GM12878 (cell line): ENCODE data around the gene TBX4. TPM values are rescaled to one million over a fixed set of nuclear protein-coding genes. Genes with fewer than 3 reads are reported as not detected.

ENCODE experiments used
- ATAC-seq: fragments of 200-7000 bp; cut with Tn5 transposase; 3 replicates; pipeline ENCODE4 v1.9.1; 2020; ENCODE audit warnings: mild to moderate bottlenecking, moderate library complexity
- BruUV-seq: library from RNA; stranded (reverse); fragments of 400-500 nt; replicated peaks from 2 replicates; lab custom pipeline; 2021; lab: Mats Ljungman, UMichigan
- CTCF ChIA-PET: fragments of 300-600 bp; sonication (Branson Sonifier 250); formaldehyde crosslinking; extraction: SDS; loops from one replicate; lab custom pipeline; 2021; ENCODE audit warnings: inconsistent platforms; lab: Yijun Ruan, JAX
- POLR2A ChIA-PET: fragments of 350-600 bp; formaldehyde crosslinking; extraction: SDS; loops from one replicate; lab custom pipeline; 2021; ENCODE audit warnings: inconsistent platforms; lab: Charles Lee
- RAD21 ChIA-PET: fragments of 300-600 bp; sonication (Branson Sonifier 250); formaldehyde crosslinking; loops from one replicate; lab custom pipeline; 2023; ENCODE audit warnings: antibody characterized with exemption; ENCODE audit not compliant: unreplicated experiment; lab: Charles Lee
- SMC1A ChIA-PET: fragments of 300-600 bp; sonication (Branson Sonifier 250); formaldehyde crosslinking; loops from one replicate; lab custom pipeline; 2023; ENCODE audit not compliant: unreplicated experiment, uncharacterized antibody; lab: Charles Lee
- DNase-seq: peaks from one replicate; pipeline ENCODE4 v3.0.0-alpha.2; 2011; ENCODE audit warnings: low read depth, low spot score
- FAIRE-seq: peaks from 3 replicates; lab custom pipeline; 2011; peaks lifted over from hg19 to GRCh38; lab: Jason Lieb, UNC
- H2AFZ ChIP-seq: 2 replicates; pipeline ENCODE4 v1.6.0; 2011; ENCODE audit warnings: low read depth, low read length, control low read depth; ENCODE audit not compliant: control insufficient read depth
- H3K27ac ChIP-seq: 2 replicates; pipeline ENCODE4 v1.5.1; 2011; ENCODE audit warnings: control low read depth; ENCODE audit not compliant: control insufficient read depth, insufficient read depth
- H3K27me3 ChIP-seq, 2 experiments: replicated peaks in 1 of 2; 2 replicates each; pipeline versions ENCODE4 v1.6.0 to v1.6.1; 2011; ENCODE audit warnings: low read length in 1 of 2; ENCODE audit not compliant: control insufficient read depth in 2 of 2, insufficient read depth in 2 of 2
- H3K36me3 ChIP-seq, 2 experiments: 2 replicates each; pipeline ENCODE4 v1.5.1; 2011; ENCODE audit warnings: low read length in 1 of 2; ENCODE audit not compliant: control insufficient read depth in 2 of 2, insufficient read depth in 2 of 2
- H3K4me1 ChIP-seq: 2 replicates; pipeline ENCODE4 v1.6.1; 2011; ENCODE audit warnings: mild to moderate bottlenecking, low read length, moderate library complexity, mixed read lengths; ENCODE audit not compliant: control insufficient read depth, insufficient read depth
- H3K4me2 ChIP-seq: 2 replicates; pipeline ENCODE4 v1.6.0; 2011; ENCODE audit warnings: control low read depth; ENCODE audit not compliant: control insufficient read depth, insufficient read depth
- H3K4me3 ChIP-seq: fragments of 200-600 bp; sonication (generic); 2 replicates; pipeline ENCODE4 v1.5.1; 2016
- H3K79me2 ChIP-seq: 2 replicates; pipeline ENCODE4 v1.6.0; 2011; ENCODE audit warnings: low read length; ENCODE audit not compliant: control insufficient read depth, insufficient read depth
- H3K9ac ChIP-seq: 2 replicates; pipeline ENCODE4 v1.8.0; 2011; ENCODE audit warnings: low read length, control low read depth, mixed read lengths; ENCODE audit not compliant: control insufficient read depth, insufficient read depth
- H3K9me3 ChIP-seq: replicated peaks from 3 replicates; pipeline ENCODE4 v1.5.1; 2011; ENCODE audit warnings: mild to moderate bottlenecking, low read length; ENCODE audit not compliant: control insufficient read depth, insufficient read depth
- H4K20me1 ChIP-seq: 2 replicates; pipeline ENCODE4 v1.6.0; 2011; ENCODE audit not compliant: control insufficient read depth, insufficient read depth
- BCL3 ChIP-seq: IDR thresholded peaks from 2 replicates; pipeline ENCODE4 v1.6.1; 2011; ENCODE audit warnings: borderline replicate concordance, low read depth, mild to moderate bottlenecking, moderate library complexity, low read length; ENCODE audit not compliant: insufficient read depth, poor library complexity, severe bottlenecking
- BCLAF1 ChIP-seq: fragments of 450-650 bp; IDR thresholded peaks from 2 replicates; pipeline ENCODE4 v1.6.1; 2017; ENCODE audit warnings: antibody characterized with exemption, mild to moderate bottlenecking, moderate library complexity
- CBFB ChIP-seq: IDR thresholded peaks from 2 replicates; pipeline ENCODE4 v1.6.1; 2016; ENCODE audit warnings: antibody characterized with exemption, low read depth
- CREM ChIP-seq: IDR thresholded peaks from 2 replicates; pipeline ENCODE4 v1.6.1; 2014; ENCODE audit warnings: antibody characterized with exemption, low read depth
- KAT2A ChIP-seq: conservative IDR thresholded peaks from 2 replicates; pipeline ENCODE4 v1.6.1; 2011; ENCODE audit warnings: low read depth, low read length; ENCODE audit not compliant: control insufficient read depth
- NFXL1 ChIP-seq: fragments of 450-650 bp; IDR thresholded peaks from 2 replicates; pipeline ENCODE4 v1.6.1; 2017; ENCODE audit warnings: antibody characterized with exemption, mild to moderate bottlenecking, borderline replicate concordance
- ZNF207 ChIP-seq: fragments of 450-650 bp; IDR thresholded peaks from 2 replicates; pipeline ENCODE4 v1.6.1; 2014; ENCODE audit warnings: antibody characterized with exemption, mild to moderate bottlenecking, borderline replicate concordance
- WGBS: methylation state at CpG from one replicate; pipeline ENCODE4 v1.1.6; 2016; ENCODE audit warnings: low lambda C conversion rate; ENCODE audit not compliant: insufficient replicate concordance, insufficient coverage; ENCODE audit errors: missing lambda C conversion rate; 5-methylcytosine and 5-hydroxymethylcytosine counted together
- in situ Hi-C: fragments of 300-500 bp; cut with MboI; formaldehyde crosslinking; loops from 9 replicates; pipeline ENCODE4 v1.14.3; 2018; ENCODE audit warnings: mixed read lengths
- intact Hi-C: fragments of 100-400 bp; cut with micrococcal nuclease; formaldehyde crosslinking; loops from one replicate; pipeline ENCODE4 v1.14.2; 2022; ENCODE audit not compliant: unreplicated experiment
- polyA plus RNA-seq, 11 experiments: library from polyadenylated mRNA; depleted of rRNA in 4 of 11; unstranded in 6 of 11; stranded (reverse) in 5 of 11; fragments of >200 nt; fragmentation: Nextera tagmentation in 4 of 11; fragmentation: Illumina TruSeq in 1 of 11; extraction: Ambion mirVana in 4 of 11; extraction: Trizol in 1 of 11; gene quantifications; 1 replicate in 1 of 11; 2 replicates in 10 of 11; pipeline versions ENCODE4 v1.2.1 to v1.2.3, GENCODE V29; 2011 to 2016; ENCODE audit warnings: inconsistent platforms in 2 of 11, missing spikeins in 2 of 11, low read depth in 1 of 11
- total RNA-seq, 4 experiments: library from RNA; depleted of rRNA in 3 of 4; stranded (reverse); fragments of >200 nt in 3 of 4; fragmentation: Illumina TruSeq in 1 of 4; extraction: Trizol in 1 of 4; gene quantifications; 2 replicates each; pipeline versions ENCODE4 v1.2.1 to v1.2.3, GENCODE V29; 2013 to 2021

The TBX4 gene
- total and polyA plus RNA-seq, 10 of the 15 experiments (the other 5 are each of a cell fraction or from before 2014, with no cell fraction given): 0.01 TPM; not detected in 9

GRCh38 chr17:61429274-61429673 is 22.9 kb upstream of the TBX4 start:
- Histone ChIP-seq H3K27ac (no peak overlapping the region), H3K36me3 (no peaks in the 10 kb centered on the region), H3K4me1 (no peaks in the 10 kb centered on the region), H3K4me3 (no peak overlapping the region), H2AFZ (no peak overlapping the region), H3K9me3 (no peaks in the 10 kb centered on the region; the same call in 2 of the 3 replicates), H3K27me3 (no peaks in the 10 kb centered on the region; a peak in 2 of 4 replicates), H3K79me2 (no peaks in the 10 kb centered on the region), H4K20me1 (no peaks in the 10 kb centered on the region), H3K9ac (no peak overlapping the region), H3K4me2 (no peak overlapping the region)
- DNase-seq: no peak
- intact Hi-C loops (no loop called here), in situ Hi-C loops (no loop called here)
- no peak for ATAC-seq
- BruUV-seq: no TSS peak
- 0% methylated on average over 1 of the region's 1 CpG for WGBS
- RAD21 ChIA-PET: no interaction called here
- SMC1A ChIA-PET: interaction anchor here (1.7 kb wide), 1 partner anchor 39 kb away, joined by 4 read pairs; no protein-coding TSS in a partner anchor
- POLR2A ChIA-PET: no interaction called here
- CTCF ChIA-PET: no interaction called here
- no peak for TF ChIP-seq CREM
- TF ChIP-seq CBFB: no peak
- TF ChIP-seq KAT2A: no peak
- peak; percentile 83; the same call in 1 of the 2 replicates for TF ChIP-seq NFXL1
- no peak for TF ChIP-seq BCLAF1
- TF ChIP-seq ZNF207: no peak
- no peak for TF ChIP-seq BCL3
- FAIRE-seq: peak; percentile 49
